DND-41 (cell line): ENCODE measurements around the gene TACC3.

Experiments
- ATAC-seq: fragments of 200-7000 bp; cut with Tn5 transposase; 3 replicates; pipeline ENCODE4 v1.9.1; 2021; ENCODE audit warnings: low read depth; ENCODE audit not compliant: insufficient read depth
- DNase-seq: peaks from one replicate; pipeline ENCODE4 v3.0.0-alpha.2; 2020
- H2AFZ ChIP-seq: 2 replicates; pipeline ENCODE4 v1.6.0; 2012; ENCODE audit warnings: low read depth, low read length
- H3K27ac ChIP-seq: 2 replicates; pipeline ENCODE4 v1.5.1; 2012; ENCODE audit warnings: low read length, inconsistent platforms
- H3K27me3 ChIP-seq: fragments of 200-600 bp; sonication (generic); 2 replicates; pipeline ENCODE4 v1.6.0; 2012; ENCODE audit warnings: low read length, mild to moderate bottlenecking, inconsistent platforms; ENCODE audit not compliant: insufficient read depth, poor library complexity
- H3K36me3 ChIP-seq: 2 replicates; pipeline ENCODE4 v1.5.1; 2012; ENCODE audit warnings: low read length, inconsistent platforms; ENCODE audit not compliant: insufficient read depth
- H3K4me1 ChIP-seq: 2 replicates; pipeline ENCODE4 v1.5.1; 2012; ENCODE audit warnings: mild to moderate bottlenecking, low read length; ENCODE audit not compliant: insufficient read depth
- H3K4me2 ChIP-seq: 2 replicates; pipeline ENCODE4 v1.6.0; 2012; ENCODE audit warnings: mild to moderate bottlenecking, moderate library complexity, low read length, inconsistent platforms; ENCODE audit not compliant: insufficient read depth
- H3K4me3 ChIP-seq, 2 experiments: fragments of 200-600 bp in 1 of 2; shearing (Covaris generic) in 1 of 2; 2 replicates each; pipeline ENCODE4 v1.5.1; 2012 to 2016; ENCODE audit warnings: inconsistent platforms in 2 of 2, low read length in 2 of 2, mild to moderate bottlenecking in 2 of 2, low read depth in 1 of 2, moderate library complexity in 1 of 2
- H3K79me2 ChIP-seq: 2 replicates; pipeline ENCODE4 v1.6.0; 2012; ENCODE audit warnings: low read length, inconsistent platforms; ENCODE audit not compliant: insufficient read depth
- H3K9ac ChIP-seq: 2 replicates; pipeline ENCODE4 v1.6.0; 2012; ENCODE audit warnings: low read depth, mild to moderate bottlenecking, inconsistent platforms, low read length, moderate library complexity
- H3K9me3 ChIP-seq: 2 replicates; pipeline ENCODE4 v1.5.1; 2012; ENCODE audit warnings: low read length, moderate library complexity, mild to moderate bottlenecking, inconsistent platforms; ENCODE audit not compliant: insufficient read depth, severe bottlenecking
- H4K20me1 ChIP-seq: 2 replicates; pipeline ENCODE4 v1.6.0; 2012; ENCODE audit warnings: low read length; ENCODE audit not compliant: insufficient read depth
- CTCF ChIP-seq: IDR thresholded peaks from 2 replicates; pipeline ENCODE4 v1.5.1; 2012; ENCODE audit warnings: borderline replicate concordance, low read length, moderate library complexity, mild to moderate bottlenecking; ENCODE audit not compliant: poor library complexity, severe bottlenecking; ENCODE audit errors: extremely low read depth
- EZH2 ChIP-seq: IDR thresholded peaks from 3 replicates; pipeline ENCODE4 v1.6.1; 2012; ENCODE audit warnings: borderline replicate concordance, low read depth, mild to moderate bottlenecking, moderate library complexity, low read length, inconsistent platforms; ENCODE audit not compliant: severe bottlenecking

TACC3 gene

GRCh38 chr4:1727117-1728031 lies 6.1 kb downstream of the TACC3 start:
- Histone ChIP-seq H3K4me2 (peak overlapping the region; percentile 16; the same call in 1 of the 2 replicates), H3K27me3 (no peaks in the 10 kb centered on the region), H4K20me1 (peaks cover 83% of the 10 kb centered on the region), H3K79me2 (peaks cover 97% of the 10 kb centered on the region), H3K9ac (no peak overlapping the region), H3K4me3 (no peak overlapping the region), H3K27ac (no peak overlapping the region), H3K4me1 (peaks cover 44% of the 10 kb centered on the region), H3K36me3 (peaks cover 99% of the 10 kb centered on the region), H3K9me3 (no peaks in the 10 kb centered on the region), H2AFZ (no peak overlapping the region)
- ATAC-seq (no peak), DNase-seq (no peak)
- TF ChIP-seq CTCF (no peak), EZH2 (no peak)

- DNase-seq (no peak), ATAC-seq (no peak)
- Histone ChIP-seq H3K36me3 (peaks cover 99% of the 10 kb centered on the region), H3K79me2 (peaks cover 97% of the 10 kb centered on the region), H3K4me2 (peak overlapping the region; percentile 27), H3K9ac (no peak overlapping the region), H3K27ac (no peak overlapping the region), H3K9me3 (no peaks in the 10 kb centered on the region), H4K20me1 (peaks cover 79% of the 10 kb centered on the region), H3K4me3 (no peak overlapping the region), H3K4me1 (peaks cover 34% of the 10 kb centered on the region), H3K27me3 (no peaks in the 10 kb centered on the region), H2AFZ (no peak overlapping the region)
- TF ChIP-seq EZH2 (no peak), CTCF (no peak)
Observed at GRCh38 chr4:1728061-1728980, 7.0 kb downstream of the TACC3 start.

GRCh38 chr4:1730532-1731135 lies 9.3 kb downstream of the TACC3 start:
- no peak overlapping the region for H2AFZ ChIP-seq
- no peaks in the 10 kb centered on the region for H3K27me3 ChIP-seq
- H3K9ac ChIP-seq: no peak overlapping the region
- peaks cover 5% of the 10 kb centered on the region for H3K9me3 ChIP-seq
- peaks cover 22% of the 10 kb centered on the region for H3K4me1 ChIP-seq
- no peak overlapping the region for H3K27ac ChIP-seq
- peaks cover 100% of the 10 kb centered on the region for H3K36me3 ChIP-seq
- peaks cover 85% of the 10 kb centered on the region for H3K79me2 ChIP-seq
- no peak for TF ChIP-seq EZH2
- TF ChIP-seq CTCF: no peak
- ATAC-seq: no peak
- no peak for DNase-seq
- H4K20me1 ChIP-seq: peaks cover 71% of the 10 kb centered on the region
- no peak overlapping the region for H3K4me3 ChIP-seq
- H3K4me2 ChIP-seq: no peak overlapping the region
